Stimulated activated naive B cell treated with anti-CD40 and anti-IgM and Interleukin-4, amounts not matched to agents 10 μg/mL and 1 μg/mL and 100 μg/mL, for 72 hours (primary cell): ENCODE measurements around the gene LTBP1.

Experiments
- ATAC-seq, 2 donors: fragments of 150-1000 bp; cut with Tn5 transposase; replicated peaks; 2 replicates each; pipeline ENCODE4 v1.10.0; 2021; ENCODE audit warnings: moderate library complexity in 1 of 2
- DNase-seq: peaks from one replicate; pipeline ENCODE4 v3.0.0; 2021
- H3K27ac Mint-ChIP-seq: one replicate; pipeline ENCODE4 v1.8.0; 2022; ENCODE audit warnings: mild to moderate bottlenecking, mixed read lengths
- H3K27me3 Mint-ChIP-seq, 2 donors: one replicate each; pipeline ENCODE4 v1.8.0; 2022; ENCODE audit warnings: mixed read lengths in 2 of 2
- H3K36me3 Mint-ChIP-seq, 2 donors: one replicate each; pipeline ENCODE4 v1.8.0; 2022; ENCODE audit warnings: mixed read lengths in 2 of 2, mild to moderate bottlenecking in 1 of 2
- H3K4me1 Mint-ChIP-seq, 2 donors: one replicate each; pipeline ENCODE4 v1.8.0; 2022; ENCODE audit warnings: mixed read lengths in 2 of 2, mild to moderate bottlenecking in 1 of 2
- H3K4me3 Mint-ChIP-seq, 2 donors: one replicate each; pipeline ENCODE4 v1.8.0; 2022; ENCODE audit warnings: mild to moderate bottlenecking in 2 of 2, mixed read lengths in 2 of 2, moderate library complexity in 1 of 2
- H3K9me3 Mint-ChIP-seq, 2 donors: one replicate each; pipeline ENCODE4 v1.8.0; 2022; ENCODE audit warnings: mixed read lengths in 2 of 2, mild to moderate bottlenecking in 1 of 2

The LTBP1 gene

DNA sequence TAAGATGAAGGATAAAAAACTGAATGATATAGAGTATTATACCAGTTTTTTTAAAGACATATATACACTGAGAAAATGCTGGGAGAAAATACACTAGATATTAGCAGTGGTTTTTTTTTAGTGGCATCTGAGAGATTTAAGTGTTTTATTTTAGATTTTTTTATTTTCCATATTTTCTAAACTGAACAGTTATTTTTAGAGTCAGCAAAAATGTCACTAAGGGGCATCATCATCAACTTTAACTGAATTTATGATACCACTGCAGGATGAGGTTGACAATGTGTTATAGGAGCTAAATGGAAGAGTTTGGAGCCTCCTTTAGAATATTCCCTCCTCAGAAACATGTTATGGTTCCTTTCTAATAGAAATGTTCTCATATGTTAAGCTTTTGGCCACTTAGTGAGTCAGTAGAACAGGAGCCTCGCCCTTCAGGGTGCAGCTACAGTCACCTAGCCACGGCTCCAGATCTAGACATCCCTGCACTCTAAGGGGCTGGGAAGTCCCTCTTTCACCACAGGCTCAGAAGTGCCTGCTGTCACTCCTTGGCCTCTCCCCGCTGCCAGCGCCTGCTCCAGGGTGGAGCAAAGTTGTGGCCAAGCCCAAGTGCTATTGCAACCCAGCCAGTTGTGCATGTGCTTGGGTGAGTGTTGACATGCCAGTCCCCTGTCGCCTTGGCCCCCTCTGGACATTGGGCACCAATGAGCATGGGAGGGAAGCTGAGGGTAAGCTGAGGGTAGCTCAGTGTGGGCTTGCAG, 319.0 kb downstream of the LTBP1 start:
- peaks cover 5 to 9% of the 10 kb centered on the region in 2 donors for H3K27me3 Mint-ChIP-seq
- H3K36me3 Mint-ChIP-seq = no peaks in the 10 kb centered on the region
- ATAC-seq (no peak), DNase-seq (no peak)
- H3K4me3 Mint-ChIP-seq = no peak overlapping the region
- peaks cover 4 to 8% of the 10 kb centered on the region in 2 donors for H3K9me3 Mint-ChIP-seq
- no peak overlapping the region for H3K27ac Mint-ChIP-seq
- no peaks in the 10 kb centered on the region for H3K4me1 Mint-ChIP-seq

DNA sequence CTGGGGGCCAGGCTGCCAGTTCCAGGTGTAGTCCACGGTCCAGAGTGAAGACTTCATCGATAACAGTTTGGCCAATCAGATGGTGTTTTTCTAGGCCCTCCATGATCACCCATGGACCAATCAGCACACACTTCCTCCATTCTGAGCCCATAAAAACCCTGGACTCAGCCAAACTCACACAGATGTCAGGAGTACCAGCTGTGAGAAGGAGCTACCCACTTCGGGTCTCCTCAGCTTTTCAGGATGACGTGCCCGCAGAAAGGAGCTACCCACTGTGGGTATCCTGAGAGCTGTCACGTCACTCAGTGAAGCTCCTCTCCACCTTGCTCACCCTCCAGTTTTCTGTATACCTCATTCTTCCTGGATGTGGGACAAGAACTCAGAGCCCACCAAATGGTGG, 319.7 kb downstream of the LTBP1 start:
- no peak overlapping the region for H3K4me3 Mint-ChIP-seq
- DNase-seq = no peak
- no peak overlapping the region for H3K27ac Mint-ChIP-seq
- H3K27me3 Mint-ChIP-seq = peaks cover 2 to 5% of the 10 kb centered on the region in 2 donors
- H3K4me1 Mint-ChIP-seq = peaks cover 0 to 3% of the 10 kb centered on the region in 2 donors
- peaks cover 4 to 8% of the 10 kb centered on the region in 2 donors for H3K9me3 Mint-ChIP-seq
- ATAC-seq = no peak
- H3K36me3 Mint-ChIP-seq = no peaks in the 10 kb centered on the region

DNA sequence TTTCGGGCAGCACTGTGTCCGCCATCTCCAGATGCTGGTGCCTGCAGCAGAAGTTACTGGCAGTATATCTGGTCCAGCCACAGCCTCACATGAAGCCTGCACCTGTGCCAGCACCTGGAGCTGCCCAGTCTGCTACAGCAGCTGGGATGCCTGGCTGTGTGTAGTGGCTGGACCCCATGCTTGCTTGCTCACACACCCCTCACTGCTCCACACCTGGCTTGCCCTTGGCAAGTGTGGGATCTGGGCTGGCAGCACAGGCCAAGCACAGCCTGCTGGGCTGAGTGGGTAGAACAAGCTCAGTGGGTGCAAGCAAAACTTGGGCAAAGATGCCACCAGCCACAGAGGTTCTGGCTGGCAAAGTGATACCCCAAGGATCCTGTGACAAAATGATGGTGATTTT, 320.3 kb downstream of the LTBP1 start:
- H3K27ac Mint-ChIP-seq = no peak overlapping the region
- ATAC-seq (no peak), DNase-seq (no peak)
- peaks cover 0 to 5% of the 10 kb centered on the region in 2 donors for H3K27me3 Mint-ChIP-seq
- no peaks in the 10 kb centered on the region for H3K36me3 Mint-ChIP-seq
- peaks cover 5 to 6% of the 10 kb centered on the region in 2 donors for H3K4me1 Mint-ChIP-seq
- peaks cover 4 to 8% of the 10 kb centered on the region in 2 donors for H3K9me3 Mint-ChIP-seq
- H3K4me3 Mint-ChIP-seq = no peak overlapping the region

DNA sequence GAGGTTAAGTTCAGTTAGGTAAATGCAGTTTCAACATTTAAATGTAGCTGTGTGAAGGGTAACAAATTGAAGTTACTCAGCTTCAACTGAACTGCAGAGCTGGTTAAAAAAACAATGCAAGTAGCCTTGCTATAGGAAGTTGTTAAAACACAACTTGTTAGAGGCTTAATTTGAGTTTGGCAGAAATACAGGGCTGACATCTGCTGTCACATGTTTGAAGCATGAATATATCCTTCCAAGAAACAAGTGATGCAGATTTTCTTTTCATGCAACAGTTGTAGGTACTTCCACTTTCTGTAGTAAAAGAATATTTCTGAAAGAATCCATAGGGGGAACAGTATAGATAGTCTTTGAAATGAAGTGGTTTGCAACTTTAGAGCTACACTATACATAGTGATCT, 321.0 kb downstream of the LTBP1 start:
- DNase-seq (no peak), ATAC-seq (no peak)
- H3K27me3 Mint-ChIP-seq = peaks cover 0 to 5% of the 10 kb centered on the region in 2 donors
- no peaks in the 10 kb centered on the region for H3K36me3 Mint-ChIP-seq
- peaks cover 10 to 12% of the 10 kb centered on the region in 2 donors for H3K4me1 Mint-ChIP-seq
- no peak overlapping the region for H3K4me3 Mint-ChIP-seq
- H3K9me3 Mint-ChIP-seq = peaks cover 4 to 8% of the 10 kb centered on the region in 2 donors
- no peak overlapping the region for H3K27ac Mint-ChIP-seq

DNA sequence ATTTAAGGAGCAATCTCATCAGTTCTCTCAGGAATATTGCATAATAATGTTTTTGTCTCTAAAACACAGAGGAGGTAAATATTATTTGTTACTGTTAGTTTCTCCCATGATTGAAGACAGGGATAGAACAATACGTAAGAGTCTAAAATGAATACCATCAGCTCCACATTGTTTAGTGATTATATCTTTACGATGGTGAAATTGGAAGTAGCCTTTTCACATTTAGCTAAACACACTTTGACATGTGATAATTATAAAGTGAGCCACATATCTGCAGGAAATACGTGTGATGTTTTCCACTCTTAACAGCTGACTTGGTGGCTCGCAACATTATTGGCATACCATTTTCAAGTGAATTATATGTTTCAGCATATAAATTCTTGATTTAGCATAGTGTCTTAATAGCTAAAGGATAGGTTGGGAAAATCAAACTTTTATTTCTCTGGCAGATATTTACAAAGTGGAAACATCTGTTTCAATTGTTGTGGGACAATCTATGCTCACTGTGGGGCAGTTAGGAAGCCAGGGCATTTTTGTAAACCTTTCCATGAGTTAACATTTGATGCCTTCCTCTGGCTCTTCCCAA, 321.6 kb downstream of the LTBP1 start:
- no peak for DNase-seq
- no peak for ATAC-seq
- H3K27ac Mint-ChIP-seq = no peak overlapping the region
- peaks cover 0 to 5% of the 10 kb centered on the region in 2 donors for H3K27me3 Mint-ChIP-seq
- H3K36me3 Mint-ChIP-seq = no peaks in the 10 kb centered on the region
- H3K9me3 Mint-ChIP-seq = peaks cover 4 to 8% of the 10 kb centered on the region in 2 donors
- no peak overlapping the region for H3K4me3 Mint-ChIP-seq
- peaks cover 13 to 17% of the 10 kb centered on the region in 2 donors for H3K4me1 Mint-ChIP-seq

DNA sequence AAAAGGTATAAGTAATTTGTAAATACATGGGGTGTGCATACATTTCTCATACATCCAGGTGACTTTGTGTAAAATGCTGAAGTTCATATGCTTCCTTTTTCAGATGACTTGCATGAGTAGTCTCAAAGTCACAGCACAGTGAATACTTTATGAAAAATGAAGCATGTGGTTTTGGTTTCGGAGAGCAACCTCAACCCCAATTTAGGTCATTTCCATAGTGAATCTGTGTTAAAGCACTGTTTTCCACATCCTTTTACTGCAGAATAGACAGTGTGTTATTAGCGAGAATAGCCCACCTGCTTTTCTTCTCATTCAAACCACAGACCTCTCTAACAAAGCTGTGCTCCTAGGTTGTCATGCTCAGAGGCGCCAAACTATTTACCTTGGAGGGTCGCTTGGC, 325.2 kb downstream of the LTBP1 start:
- H3K9me3 Mint-ChIP-seq = no peaks in the 10 kb centered on the region
- H3K4me1 Mint-ChIP-seq = peaks cover 13 to 17% of the 10 kb centered on the region in 2 donors
- ATAC-seq (peak; percentile 93 to 95), DNase-seq (peak; percentile 23)
- no peaks in the 10 kb centered on the region for H3K36me3 Mint-ChIP-seq
- H3K27ac Mint-ChIP-seq = no peak overlapping the region
- H3K27me3 Mint-ChIP-seq = peaks cover 5 to 6% of the 10 kb centered on the region in 2 donors
- no peak overlapping the region for H3K4me3 Mint-ChIP-seq

DNA sequence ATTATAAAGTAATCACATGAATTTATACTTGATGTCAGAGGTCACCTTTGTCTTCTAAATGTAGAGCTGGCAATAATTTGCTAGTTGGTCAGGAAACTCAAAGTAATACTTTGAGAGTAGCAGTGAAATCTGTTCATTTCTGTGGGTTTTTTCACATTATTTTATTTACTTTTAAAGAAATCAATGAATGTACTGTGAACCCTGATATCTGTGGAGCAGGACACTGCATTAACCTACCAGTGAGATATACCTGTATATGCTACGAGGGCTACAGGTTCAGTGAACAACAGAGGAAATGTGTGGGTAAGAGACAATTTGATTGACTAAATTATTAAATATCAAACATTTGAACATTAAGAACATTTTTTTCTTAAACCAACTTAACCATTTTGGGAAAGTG, 326.7 kb downstream of the LTBP1 start:
- Mint-ChIP-seq H3K27me3 (peaks cover 6 to 10% of the 10 kb centered on the region in 2 donors), H3K36me3 (no peaks in the 10 kb centered on the region), H3K27ac (no peak overlapping the region), H3K4me3 (no peak overlapping the region), H3K9me3 (no peaks in the 10 kb centered on the region), H3K4me1 (peaks cover 13 to 17% of the 10 kb centered on the region in 2 donors)
- no peak for ATAC-seq
- no peak for DNase-seq

- H3K27ac Mint-ChIP-seq = no peak overlapping the region
These were observed 327.8 kb downstream of the LTBP1 start for GRCh38 chr2:33274524-33274923.

DNA sequence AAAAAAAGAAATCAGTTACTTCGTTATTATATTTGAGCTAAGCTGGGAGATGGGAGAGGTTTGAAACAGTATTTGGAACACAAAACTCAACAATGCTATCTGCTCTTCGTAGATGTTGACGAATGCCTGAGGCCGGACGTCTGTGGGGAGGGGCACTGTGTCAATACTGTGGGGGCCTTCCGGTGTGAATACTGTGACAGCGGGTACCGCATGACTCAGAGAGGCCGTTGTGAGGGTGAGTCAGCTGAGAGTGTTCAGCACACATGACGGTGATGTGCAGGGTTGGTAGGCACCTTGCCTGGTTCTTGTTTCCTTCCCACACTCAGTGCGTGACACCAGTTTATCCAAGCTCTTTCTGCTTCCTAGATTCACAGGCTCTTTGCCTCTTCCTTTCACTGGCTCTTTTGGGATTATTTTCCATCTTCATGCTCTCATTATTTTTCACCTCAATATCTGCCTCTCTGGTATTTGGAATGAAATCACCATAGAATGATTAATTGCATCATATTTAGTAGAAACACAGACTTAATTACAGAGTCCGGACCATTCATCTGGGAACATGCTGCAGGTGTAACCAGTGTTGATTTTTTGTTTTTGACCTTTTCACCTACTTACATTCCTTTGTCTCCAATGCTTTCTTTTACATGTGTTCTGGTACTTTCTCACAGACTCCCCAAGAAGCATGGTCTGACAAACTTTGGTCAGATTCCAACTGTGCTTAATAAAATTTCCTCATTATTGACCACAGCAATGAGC, 329.1 kb downstream of the LTBP1 start:
- H3K27ac Mint-ChIP-seq = no peak overlapping the region
- peaks cover 13 to 17% of the 10 kb centered on the region in 2 donors for H3K4me1 Mint-ChIP-seq
- no peaks in the 10 kb centered on the region for H3K9me3 Mint-ChIP-seq
- peaks cover 5 to 6% of the 10 kb centered on the region in 2 donors for H3K27me3 Mint-ChIP-seq
- no peak overlapping the region for H3K4me3 Mint-ChIP-seq
- DNase-seq = no peak
- no peak for ATAC-seq
- no peaks in the 10 kb centered on the region for H3K36me3 Mint-ChIP-seq

More at GRCh38 chr2:33274524-33274923, 327.8 kb downstream of the LTBP1 start:
- no peak overlapping the region for H3K4me3 Mint-ChIP-seq
- DNase-seq (no peak), ATAC-seq (no peak)
- H3K36me3 Mint-ChIP-seq = no peaks in the 10 kb centered on the region
- H3K9me3 Mint-ChIP-seq = no peaks in the 10 kb centered on the region
- H3K4me1 Mint-ChIP-seq = peaks cover 13 to 17% of the 10 kb centered on the region in 2 donors
- H3K27me3 Mint-ChIP-seq = peaks cover 6 to 8% of the 10 kb centered on the region in 2 donors

- Mint-ChIP-seq H3K4me3 (no peak overlapping the region), H3K27me3 (peaks cover 5 to 6% of the 10 kb centered on the region in 2 donors), H3K36me3 (no peaks in the 10 kb centered on the region), H3K27ac (no peak overlapping the region), H3K4me1 (peaks cover 8 to 13% of the 10 kb centered on the region in 2 donors), H3K9me3 (no peaks in the 10 kb centered on the region)
- no peak for DNase-seq
- ATAC-seq = no peak
These were observed 330.3 kb downstream of the LTBP1 start for GRCh38 chr2:33277002-33277426.

DNA sequence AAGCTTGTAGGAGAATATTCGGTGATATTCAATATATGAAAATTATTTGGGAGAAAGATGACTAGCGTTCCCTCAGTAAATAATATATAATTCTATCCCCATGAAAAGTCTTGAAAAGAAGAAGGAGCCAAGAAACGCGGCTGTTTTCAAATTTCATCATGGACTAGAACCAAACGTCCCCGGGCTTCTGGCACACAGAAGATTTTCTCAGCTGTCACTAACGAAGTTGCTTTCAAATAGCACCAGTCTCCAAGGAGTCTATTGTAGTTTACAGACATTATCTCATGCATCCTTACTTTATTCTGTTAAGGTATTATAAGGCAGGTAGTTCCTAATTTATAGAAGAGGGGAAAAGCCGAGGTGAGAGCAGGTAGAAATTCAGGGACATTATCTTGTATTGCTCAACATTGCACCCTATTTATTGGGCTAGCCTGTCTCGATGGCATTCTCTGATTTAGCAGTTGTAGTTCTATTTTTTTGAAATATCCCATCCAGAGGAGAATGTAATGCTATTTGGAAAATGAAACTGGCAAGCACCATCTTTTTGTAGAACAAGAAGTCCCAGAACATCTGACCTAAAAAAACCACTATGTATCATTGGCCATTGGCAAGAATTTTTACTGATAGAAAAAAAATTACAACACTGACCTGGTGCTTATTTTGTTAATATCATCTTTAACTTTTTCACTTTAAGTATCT, 331.6 kb downstream of the LTBP1 start:
- H3K36me3 Mint-ChIP-seq = no peaks in the 10 kb centered on the region
- no peak overlapping the region for H3K27ac Mint-ChIP-seq
- no peak overlapping the region for H3K4me3 Mint-ChIP-seq
- H3K27me3 Mint-ChIP-seq = peaks cover 5 to 6% of the 10 kb centered on the region in 2 donors
- H3K9me3 Mint-ChIP-seq = no peaks in the 10 kb centered on the region
- DNase-seq (no peak), ATAC-seq (no peak)
- H3K4me1 Mint-ChIP-seq = no peaks in the 10 kb centered on the region

GRCh38 chr2:33284287-33284686, 337.5 kb downstream of the LTBP1 start:
- H3K27me3 Mint-ChIP-seq = peaks cover 15 to 18% of the 10 kb centered on the region in 2 donors
- DNase-seq = no peak
- H3K4me3 Mint-ChIP-seq = no peak overlapping the region
- ATAC-seq = no peak
- no peaks in the 10 kb centered on the region for H3K9me3 Mint-ChIP-seq
- H3K4me1 Mint-ChIP-seq = no peaks in the 10 kb centered on the region
- no peak overlapping the region for H3K27ac Mint-ChIP-seq
- H3K36me3 Mint-ChIP-seq = no peaks in the 10 kb centered on the region

GRCh38 chr2:33287507-33288005, 340.8 kb downstream of the LTBP1 start:
- H3K9me3 Mint-ChIP-seq = no peaks in the 10 kb centered on the region

GRCh38 chr2:33288011-33288410, 341.3 kb downstream of the LTBP1 start:
- Mint-ChIP-seq H3K9me3 (no peaks in the 10 kb centered on the region), H3K4me1 (no peaks in the 10 kb centered on the region), H3K27me3 (peaks cover 20 to 27% of the 10 kb centered on the region in 2 donors), H3K4me3 (no peak overlapping the region), H3K27ac (no peak overlapping the region), H3K36me3 (no peaks in the 10 kb centered on the region)
- no peak for DNase-seq
- no peak for ATAC-seq

More at GRCh38 chr2:33287507-33288005, 340.8 kb downstream of the LTBP1 start:
- DNase-seq (no peak), ATAC-seq (no peak)
- H3K4me3 Mint-ChIP-seq = no peak overlapping the region
- no peak overlapping the region for H3K27ac Mint-ChIP-seq
- peaks cover 20 to 23% of the 10 kb centered on the region in 2 donors for H3K27me3 Mint-ChIP-seq
- no peaks in the 10 kb centered on the region for H3K36me3 Mint-ChIP-seq
- no peaks in the 10 kb centered on the region for H3K4me1 Mint-ChIP-seq
